VCaP (cell line): Measurements from ENCODE around the gene PCSK1.
A peak's percentile ranks its signal among the peaks of the same experiment; 100 is the strongest.

ENCODE experiments used
- H3K27ac ChIP-seq: fragments of 450-650 bp; 2 replicates; pipeline ENCODE4 v1.5.1; 2017
- CTCF ChIP-seq: fragments of 450-650 bp; conservative IDR thresholded peaks from 2 replicates; pipeline ENCODE4 v1.5.1; 2017; ENCODE audit warnings: mild to moderate bottlenecking, moderate library complexity

The PCSK1 gene

GRCh38 chr5:96470785-96471184 is 37.7 kb upstream of the PCSK1 start:
- H3K27ac ChIP-seq = no peak overlapping the region
- TF ChIP-seq CTCF = no peak

GRCh38 chr5:96468956-96469355 is 35.9 kb upstream of the PCSK1 start:
- H3K27ac ChIP-seq = no peak overlapping the region

GRCh38 chr5:96463091-96463490 is 30.0 kb upstream of the PCSK1 start:
- TF ChIP-seq CTCF = no peak
- H3K27ac ChIP-seq = no peak overlapping the region

More at GRCh38 chr5:96468956-96469355, 35.9 kb upstream of the PCSK1 start:
- no peak for TF ChIP-seq CTCF

GRCh38 chr5:96459313-96460121 is 26.5 kb upstream of the PCSK1 start:
- no peak for TF ChIP-seq CTCF
- no peak overlapping the region for H3K27ac ChIP-seq

- no peak for TF ChIP-seq CTCF
- H3K27ac ChIP-seq = no peak overlapping the region
Measured at GRCh38 chr5:96458176-96458575, 25.1 kb upstream of the PCSK1 start.

GRCh38 chr5:96455789-96456188 is 22.7 kb upstream of the PCSK1 start:
- peak overlapping the region; percentile 33 for H3K27ac ChIP-seq
- no peak for TF ChIP-seq CTCF

GRCh38 chr5:96453394-96453793 is 20.3 kb upstream of the PCSK1 start:
- TF ChIP-seq CTCF = no peak
- H3K27ac ChIP-seq = no peak overlapping the region
